ENCODE measurements around the gene TEAD2. TPM values are rescaled to one million over a fixed set of nuclear protein-coding genes. Genes with fewer than 3 reads are reported as not detected.
A peak's percentile ranks its signal among the peaks of the same experiment; 100 is the strongest.

The TEAD2 gene
- total RNA-seq, 4 donors from 2014 or later: 21.8 to 83.2 (median 48.5) TPM

DNA sequence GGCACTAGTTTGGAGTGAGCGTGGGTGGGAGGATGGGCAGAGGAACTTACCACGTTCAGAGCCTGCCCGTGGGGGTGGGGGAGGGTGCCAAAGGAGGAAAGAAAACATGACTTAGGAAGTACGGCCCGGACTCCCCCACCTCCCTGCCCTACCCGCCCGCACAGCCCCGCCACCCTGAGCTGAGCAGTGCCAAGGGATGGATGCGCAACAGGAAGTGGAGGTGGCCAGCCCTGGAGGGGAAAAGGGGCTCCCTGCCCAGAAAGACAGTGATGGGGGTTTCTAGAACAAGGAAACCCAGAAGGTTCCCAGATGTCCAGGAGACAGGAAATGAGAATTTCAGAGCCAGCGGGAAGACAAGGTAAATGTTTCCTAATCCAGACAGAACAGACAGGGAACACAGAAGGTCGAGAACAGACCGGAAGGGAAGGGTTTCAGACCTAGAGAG lies 6.3 kb downstream of the TEAD2 start:
- Histone ChIP-seq H3K36me3 (no peaks in the 10 kb centered on the region), H3K4me1 (no peaks in the 10 kb centered on the region), H3K27ac (peak overlapping the region; percentile 22 to 55), H3K4me3 (no peak overlapping the region), H3K9me3 (no peaks in the 10 kb centered on the region), H3K27me3 (no peaks in the 10 kb centered on the region)
- TF ChIP-seq, protein P1, sequence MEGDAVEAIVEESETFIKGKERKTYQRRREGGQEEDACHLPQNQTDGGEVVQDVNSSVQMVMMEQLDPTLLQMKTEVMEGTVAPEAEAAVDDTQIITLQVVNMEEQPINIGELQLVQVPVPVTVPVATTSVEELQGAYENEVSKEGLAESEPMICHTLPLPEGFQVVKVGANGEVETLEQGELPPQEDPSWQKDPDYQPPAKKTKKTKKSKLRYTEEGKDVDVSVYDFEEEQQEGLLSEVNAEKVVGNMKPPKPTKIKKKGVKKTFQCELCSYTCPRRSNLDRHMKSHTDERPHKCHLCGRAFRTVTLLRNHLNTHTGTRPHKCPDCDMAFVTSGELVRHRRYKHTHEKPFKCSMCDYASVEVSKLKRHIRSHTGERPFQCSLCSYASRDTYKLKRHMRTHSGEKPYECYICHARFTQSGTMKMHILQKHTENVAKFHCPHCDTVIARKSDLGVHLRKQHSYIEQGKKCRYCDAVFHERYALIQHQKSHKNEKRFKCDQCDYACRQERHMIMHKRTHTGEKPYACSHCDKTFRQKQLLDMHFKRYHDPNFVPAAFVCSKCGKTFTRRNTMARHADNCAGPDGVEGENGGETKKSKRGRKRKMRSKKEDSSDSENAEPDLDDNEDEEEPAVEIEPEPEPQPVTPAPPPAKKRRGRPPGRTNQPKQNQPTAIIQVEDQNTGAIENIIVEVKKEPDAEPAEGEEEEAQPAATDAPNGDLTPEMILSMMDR (IDR thresholded peaks at IDR 0.05): no peak
- TF ChIP-seq POLR2A (IDR thresholded peaks at IDR 0.05): no peak
- intact Hi-C loops (cut with DNase I; ENCODE audit: low total_unique reads): no loop called here
- DNase-seq: peak; percentile 32 to 42

DNA sequence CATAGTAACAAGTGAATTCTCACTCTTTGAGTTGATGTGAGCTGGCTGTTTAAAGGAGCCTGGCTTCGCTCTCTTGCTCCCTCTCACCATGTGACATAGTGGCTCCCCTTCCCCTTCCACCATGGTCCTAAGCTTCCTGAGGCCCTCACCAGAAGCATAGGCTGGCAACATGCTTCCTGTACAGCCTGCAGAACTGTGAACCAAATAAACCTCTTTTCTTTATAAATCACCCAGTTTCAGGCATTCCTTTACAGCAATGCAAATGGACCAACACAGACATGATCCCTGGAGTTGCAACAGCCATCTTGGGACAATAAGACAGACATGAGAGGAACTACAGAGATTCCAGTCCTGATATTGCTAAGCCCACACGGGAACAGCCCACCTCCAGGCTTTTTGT lies 12.6 kb downstream of the TEAD2 start:
- no peak for TF ChIP-seq POLR2A (IDR thresholded peaks at IDR 0.05)
- TF ChIP-seq, protein P1 (IDR thresholded peaks at IDR 0.05): no peak
- DNase-seq: no peak
- Histone ChIP-seq H3K36me3 (no peaks in the 10 kb centered on the region), H3K9me3 (no peaks in the 10 kb centered on the region), H3K4me3 (no peak overlapping the region), H3K27ac (no peak overlapping the region), H3K4me1 (no peaks in the 10 kb centered on the region), H3K27me3 (no peaks in the 10 kb centered on the region)
- intact Hi-C loops (cut with DNase I; ENCODE audit: low total_unique reads): no loop called here

DNA sequence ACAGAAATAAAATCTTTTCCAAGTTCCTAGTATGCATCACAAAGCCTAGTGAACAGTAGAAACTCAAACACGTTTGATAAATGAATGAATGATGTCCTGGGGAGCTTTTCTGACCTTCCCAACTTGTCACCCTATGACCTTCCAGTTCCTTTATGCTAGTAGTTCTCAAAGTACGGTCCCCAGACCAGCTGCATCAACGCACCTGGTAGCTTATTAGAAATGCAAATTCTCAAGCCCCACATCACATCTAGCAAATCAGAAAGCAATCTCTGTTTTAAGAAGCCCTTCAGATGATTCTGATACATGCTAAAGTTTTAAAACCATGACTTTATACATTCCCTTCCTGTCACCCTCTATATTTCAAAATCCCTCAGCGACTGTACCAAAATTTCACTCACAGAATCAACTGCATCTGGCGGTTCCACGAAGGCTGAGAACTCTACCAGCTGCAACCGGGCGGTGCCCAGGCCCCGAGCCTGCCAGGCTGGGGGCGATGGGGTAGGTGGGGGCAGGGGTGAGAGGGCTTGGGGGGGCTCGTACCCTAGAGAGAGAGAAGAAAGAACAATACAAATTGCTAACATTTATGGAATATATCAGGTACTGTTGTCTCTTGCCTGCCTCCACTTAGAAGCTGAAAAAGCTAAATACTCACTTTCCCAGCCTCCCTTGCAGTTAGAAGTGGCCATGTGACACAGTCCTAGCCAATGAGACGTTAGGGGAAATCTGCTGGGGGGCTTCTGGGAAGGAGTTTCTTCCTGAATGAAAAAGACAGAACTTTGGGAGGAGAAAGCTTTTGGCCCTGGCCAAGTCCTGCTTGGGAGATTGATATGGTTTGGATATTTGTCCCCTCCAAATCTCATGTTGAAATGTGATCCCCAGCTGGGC lies 13.7 kb downstream of the TEAD2 start:
- no peak overlapping the region for H3K4me3 ChIP-seq
- TF ChIP-seq, protein P1 (IDR thresholded peaks at IDR 0.05): no peak
- TF ChIP-seq POLR2A (IDR thresholded peaks at IDR 0.05): no peak
- intact Hi-C loops (cut with DNase I; ENCODE audit: low total_unique reads): no loop called here
- no peak overlapping the region for H3K27ac ChIP-seq
- H3K9me3 ChIP-seq: no peaks in the 10 kb centered on the region
- DNase-seq: no peak
- no peaks in the 10 kb centered on the region for H3K27me3 ChIP-seq
- H3K4me1 ChIP-seq: no peaks in the 10 kb centered on the region
- no peaks in the 10 kb centered on the region for H3K36me3 ChIP-seq

DNA sequence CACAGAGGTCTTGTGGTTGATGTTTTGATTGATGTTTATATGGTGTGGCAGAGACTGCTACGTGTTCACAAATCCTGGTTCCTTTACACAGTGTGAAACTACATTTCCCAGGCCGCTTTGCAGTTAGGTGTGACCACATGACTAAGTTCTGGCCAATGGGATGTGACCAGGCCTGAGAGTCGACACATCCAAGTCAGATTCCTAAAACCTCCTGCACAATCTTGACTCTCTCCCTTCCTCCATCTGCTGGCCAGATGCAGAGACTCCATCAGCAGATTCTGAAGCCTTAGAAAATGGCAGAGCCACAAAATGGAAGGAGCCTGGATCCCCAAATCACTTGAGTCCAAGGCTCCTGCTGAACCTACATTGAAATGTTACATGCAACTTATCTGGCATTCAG lies 14.4 kb downstream of the TEAD2 start:
- H3K9me3 ChIP-seq: no peaks in the 10 kb centered on the region
- no peaks in the 10 kb centered on the region for H3K4me1 ChIP-seq
- H3K36me3 ChIP-seq: no peaks in the 10 kb centered on the region
- no peak for TF ChIP-seq POLR2A (IDR thresholded peaks at IDR 0.05)
- TF ChIP-seq, protein P1 (IDR thresholded peaks at IDR 0.05): peak in 1 of 4 experiments; percentile 8
- no peak overlapping the region for H3K27ac ChIP-seq
- peak in 1 of 2 donors; percentile 46 for DNase-seq
- H3K4me3 ChIP-seq: no peak overlapping the region
- intact Hi-C loops (cut with DNase I; ENCODE audit: low total_unique reads): no loop called here
- no peaks in the 10 kb centered on the region for H3K27me3 ChIP-seq

DNA sequence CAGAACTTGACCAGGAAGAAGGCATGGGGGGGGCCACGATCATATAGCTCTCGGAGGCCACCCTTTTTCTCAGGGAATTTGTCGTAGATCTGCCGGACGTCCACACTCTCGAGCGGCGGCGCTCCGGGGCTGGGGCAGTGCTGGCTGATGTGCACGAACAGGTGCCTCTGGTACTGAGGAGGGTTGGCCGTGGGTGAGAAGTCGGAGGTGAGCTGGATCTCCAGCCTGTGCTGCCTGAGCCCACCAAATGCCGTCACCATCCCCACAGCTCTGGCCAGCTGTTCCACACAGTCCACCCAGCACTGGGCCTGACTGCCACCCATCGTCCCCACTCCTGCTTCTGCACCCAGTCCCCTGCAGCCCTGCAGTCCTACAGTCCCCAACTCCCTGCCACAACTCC lies 15.0 kb downstream of the TEAD2 start:
- no peak for DNase-seq
- no peaks in the 10 kb centered on the region for H3K27me3 ChIP-seq
- no peaks in the 10 kb centered on the region for H3K36me3 ChIP-seq
- H3K4me1 ChIP-seq: no peaks in the 10 kb centered on the region
- no peak overlapping the region for H3K4me3 ChIP-seq
- H3K27ac ChIP-seq: no peak overlapping the region
- no peak for TF ChIP-seq POLR2A (IDR thresholded peaks at IDR 0.05)
- TF ChIP-seq, protein P1 (IDR thresholded peaks at IDR 0.05): no peak
- no peaks in the 10 kb centered on the region for H3K9me3 ChIP-seq
- intact Hi-C loops (cut with DNase I; ENCODE audit: low total_unique reads): no loop called here
